ENCODE results near the gene LMBR1. TPM values are rescaled to one million over a fixed set of nuclear protein-coding genes. Genes with fewer than 3 reads are reported as not detected.

Gene LMBR1
- total and polyA plus RNA-seq, 2 of the 13 experiments (the other 11 are each of a cell fraction or from before 2014, with no cell fraction given): 20.9 to 39.6 TPM

- TF ChIP-seq, protein P1, sequence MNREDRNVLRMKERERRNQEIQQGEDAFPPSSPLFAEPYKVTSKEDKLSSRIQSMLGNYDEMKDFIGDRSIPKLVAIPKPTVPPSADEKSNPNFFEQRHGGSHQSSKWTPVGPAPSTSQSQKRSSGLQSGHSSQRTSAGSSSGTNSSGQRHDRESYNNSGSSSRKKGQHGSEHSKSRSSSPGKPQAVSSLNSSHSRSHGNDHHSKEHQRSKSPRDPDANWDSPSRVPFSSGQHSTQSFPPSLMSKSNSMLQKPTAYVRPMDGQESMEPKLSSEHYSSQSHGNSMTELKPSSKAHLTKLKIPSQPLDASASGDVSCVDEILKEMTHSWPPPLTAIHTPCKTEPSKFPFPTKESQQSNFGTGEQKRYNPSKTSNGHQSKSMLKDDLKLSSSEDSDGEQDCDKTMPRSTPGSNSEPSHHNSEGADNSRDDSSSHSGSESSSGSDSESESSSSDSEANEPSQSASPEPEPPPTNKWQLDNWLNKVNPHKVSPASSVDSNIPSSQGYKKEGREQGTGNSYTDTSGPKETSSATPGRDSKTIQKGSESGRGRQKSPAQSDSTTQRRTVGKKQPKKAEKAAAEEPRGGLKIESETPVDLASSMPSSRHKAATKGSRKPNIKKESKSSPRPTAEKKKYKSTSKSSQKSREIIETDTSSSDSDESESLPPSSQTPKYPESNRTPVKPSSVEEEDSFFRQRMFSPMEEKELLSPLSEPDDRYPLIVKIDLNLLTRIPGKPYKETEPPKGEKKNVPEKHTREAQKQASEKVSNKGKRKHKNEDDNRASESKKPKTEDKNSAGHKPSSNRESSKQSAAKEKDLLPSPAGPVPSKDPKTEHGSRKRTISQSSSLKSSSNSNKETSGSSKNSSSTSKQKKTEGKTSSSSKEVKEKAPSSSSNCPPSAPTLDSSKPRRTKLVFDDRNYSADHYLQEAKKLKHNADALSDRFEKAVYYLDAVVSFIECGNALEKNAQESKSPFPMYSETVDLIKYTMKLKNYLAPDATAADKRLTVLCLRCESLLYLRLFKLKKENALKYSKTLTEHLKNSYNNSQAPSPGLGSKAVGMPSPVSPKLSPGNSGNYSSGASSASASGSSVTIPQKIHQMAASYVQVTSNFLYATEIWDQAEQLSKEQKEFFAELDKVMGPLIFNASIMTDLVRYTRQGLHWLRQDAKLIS (CRISPR knock-in tag; IDR thresholded peaks at IDR 0.05): no peak
- TF ChIP-seq ATF5 (CRISPR knock-in tag; IDR thresholded peaks at IDR 0.05; ENCODE audit: low read depth): no peak
Measured at GRCh38 chr7:156692849-156693248, 200.1 kb downstream of the LMBR1 start (continued).

GRCh38 chr7:156691764-156692163, 201.2 kb downstream of the LMBR1 start:
- ATAC-seq (no peak), FAIRE-seq (no peak), DNase-seq (ENCODE audit: low spot score) (no peak)
- 0 out of 5 replicates have a peak, but pooled peaks cover 0 to 4% of the 10 kb centered on the region in 2 experiments for H3K36me3 ChIP-seq (replicated peaks in 1 of 2; ENCODE audit: control insufficient read depth in 1 of 2, insufficient read depth in 2 of 2, low read length in 2 of 2)
- CTCF ChIA-PET (ENCODE audit: low intra/inter-chr PET ratio, low total read pairs): no interaction called here
- no peaks in the 10 kb centered on the region for H4K20me1 ChIP-seq (ENCODE audit: insufficient read depth, low read length)
- TF ChIP-seq MYNN (CRISPR knock-in tag; IDR thresholded peaks at IDR 0.05; ENCODE audit: low read depth) (no peak), ZFX (CRISPR knock-in tag; IDR thresholded peaks at IDR 0.05; ENCODE audit: low read depth) (no peak), PCBP2 (optimal IDR thresholded peaks at IDR 0.05; ENCODE audit: low read depth, low read length, poor library complexity, severe bottlenecking) (no peak), BRCA1 (CRISPR knock-in tag; IDR thresholded peaks at IDR 0.05) (no peak), MTF2 (CRISPR knock-in tag; IDR thresholded peaks at IDR 0.05; ENCODE audit: borderline replicate concordance) (no peak), MLX (CRISPR knock-in tag; IDR thresholded peaks at IDR 0.05) (no peak), ZNF790 (CRISPR knock-in tag; IDR thresholded peaks at IDR 0.05; ENCODE audit: borderline replicate concordance) (no peak), TBX2 (CRISPR knock-in tag; IDR thresholded peaks at IDR 0.05; ENCODE audit: borderline replicate concordance) (no peak), GPN1 (CRISPR knock-in tag; IDR thresholded peaks at IDR 0.05; ENCODE audit: borderline replicate concordance) (no peak), CHCHD3 (CRISPR knock-in tag; IDR thresholded peaks at IDR 0.05) (no peak), YEATS2 (CRISPR knock-in tag; IDR thresholded peaks at IDR 0.05; ENCODE audit: borderline replicate concordance) (no peak)
- WGBS (ENCODE audit: low lambda C conversion rate): 83% methylated on average over 5 of the region's 5 CpGs
- H3K4me2 ChIP-seq (ENCODE audit: low read depth, low read length): no peak overlapping the region
- H3K27me3 ChIP-seq (ENCODE audit: control insufficient read depth in 1 of 2, insufficient read depth in 2 of 2, low read length in 2 of 2): no peaks in the 10 kb centered on the region
- no peak overlapping the region for H3K9ac ChIP-seq (ENCODE audit: insufficient read depth, low read depth, low read length)
- intact Hi-C loops (cut with micrococcal nuclease; ENCODE audit: unreplicated experiment): no loop called here
- H3K4me3 ChIP-seq (replicated peaks in 1 of 3; ENCODE audit: insufficient read depth in 1 of 3, low read depth in 2 of 3, low read length in 3 of 3): no peak overlapping the region
- H3K79me2 ChIP-seq (ENCODE audit: insufficient read depth, low read length): no peaks in the 10 kb centered on the region
- H3K4me1 ChIP-seq (ENCODE audit: insufficient read depth, low read length): peaks cover 9% of the 10 kb centered on the region; the same call in 1 of the 2 replicates
- no TSS peak for BruUV-seq (replicated peaks)
- POLR2A ChIA-PET: no interaction called here
- H3K9me3 ChIP-seq (ENCODE audit: low read length): no peaks in the 10 kb centered on the region
- H2AFZ ChIP-seq (ENCODE audit: low read length): no peak overlapping the region
- H3K27ac ChIP-seq (ENCODE audit: extremely low read length, insufficient read depth, low read length): no peak overlapping the region
- in situ Hi-C loops (cut with HindIII; ENCODE audit: extremely low pct_ligation_motif_present, low pct_unique_long_range_greater_than_20kb): no loop called here

Data from HepG2 (cell line).